NCI-H345 treated with DMSO at 0.1 percent for 48 hours (cell line): Measurements from ENCODE around the gene PRKCA.

Source experiments
- DNase-seq: peaks from one replicate; lab custom pipeline; 2025; ENCODE audit not compliant: unreplicated experiment; lab: John Stamatoyannopoulos, UW

The PRKCA gene

GRCh38 chr17:66784621-66785364 lies 482.4 kb downstream of the PRKCA start:
- no peak for DNase-seq

GRCh38 chr17:66786107-66786506 lies 483.7 kb downstream of the PRKCA start:
- DNase-seq = no peak

GRCh38 chr17:66787914-66788313 lies 485.5 kb downstream of the PRKCA start:
- DNase-seq = no peak

DNA sequence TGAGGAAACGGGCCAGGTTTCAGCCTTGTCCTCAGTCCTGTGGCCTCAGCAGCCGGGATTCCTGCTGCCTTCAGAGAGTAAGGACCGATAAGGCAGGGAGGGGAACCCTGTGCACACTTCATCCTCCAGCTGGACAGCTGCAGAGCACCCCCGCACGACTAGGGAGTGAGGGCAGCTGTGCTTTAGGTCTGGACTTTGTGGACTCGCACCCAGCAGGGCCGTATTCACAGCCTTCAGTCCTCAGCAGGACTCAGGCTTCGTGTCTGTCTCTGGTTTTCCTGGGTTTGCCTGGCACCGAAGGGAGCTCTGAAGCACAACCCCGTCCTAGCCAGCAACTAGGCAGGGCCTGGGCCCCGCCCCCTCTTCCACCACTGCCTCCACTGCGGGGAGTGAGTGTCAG lies 486.7 kb downstream of the PRKCA start:
- no peak for DNase-seq

- DNase-seq = no peak
Observed at GRCh38 chr17:66789961-66790437, 487.6 kb downstream of the PRKCA start.

DNA sequence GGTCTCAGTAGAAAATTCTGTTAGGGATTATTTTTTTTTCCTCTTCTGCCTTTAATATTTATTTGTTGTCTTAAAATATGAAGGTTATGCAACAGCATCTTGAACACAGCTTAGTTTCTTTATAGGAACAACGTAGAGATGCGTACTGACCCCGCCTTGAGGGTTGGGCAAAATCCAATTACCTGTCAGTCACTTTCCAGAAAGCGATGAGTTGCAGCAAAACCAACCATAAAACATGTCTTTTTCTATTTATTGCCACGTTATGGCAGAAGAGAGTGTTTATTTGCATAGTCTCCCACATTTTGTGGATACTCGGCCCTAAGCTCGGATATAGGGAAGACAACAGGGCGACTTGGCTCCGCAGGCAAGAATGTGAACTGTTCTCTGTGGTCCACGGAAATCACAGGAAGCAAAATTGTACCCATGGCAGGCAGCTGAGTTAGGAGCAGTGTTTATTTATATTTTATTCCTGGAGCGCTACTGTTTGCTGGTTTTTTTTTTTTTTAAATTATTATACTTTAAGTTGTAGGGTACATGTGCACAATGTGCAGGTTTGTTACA lies 488.2 kb downstream of the PRKCA start:
- no peak for DNase-seq

DNA sequence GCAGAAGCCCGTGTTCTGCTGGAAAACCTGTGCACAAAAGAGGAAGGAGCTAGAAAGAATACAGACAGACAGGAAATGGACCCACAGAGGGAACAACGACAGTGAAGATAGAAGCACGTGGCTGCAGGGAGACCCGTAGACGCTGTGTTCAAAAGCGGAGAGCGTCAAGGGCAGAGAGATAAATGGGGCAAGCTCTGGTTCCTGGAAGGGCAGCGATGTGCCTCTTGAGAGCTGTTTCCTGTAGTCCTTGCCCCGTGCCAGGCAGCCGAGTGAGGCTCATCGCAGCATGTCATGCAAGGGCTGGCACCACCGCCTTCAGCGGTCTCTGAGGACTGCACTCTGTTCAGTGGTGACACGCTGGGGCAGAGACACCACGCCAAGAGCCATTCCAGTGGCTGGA lies 488.9 kb downstream of the PRKCA start:
- no peak for DNase-seq

DNA sequence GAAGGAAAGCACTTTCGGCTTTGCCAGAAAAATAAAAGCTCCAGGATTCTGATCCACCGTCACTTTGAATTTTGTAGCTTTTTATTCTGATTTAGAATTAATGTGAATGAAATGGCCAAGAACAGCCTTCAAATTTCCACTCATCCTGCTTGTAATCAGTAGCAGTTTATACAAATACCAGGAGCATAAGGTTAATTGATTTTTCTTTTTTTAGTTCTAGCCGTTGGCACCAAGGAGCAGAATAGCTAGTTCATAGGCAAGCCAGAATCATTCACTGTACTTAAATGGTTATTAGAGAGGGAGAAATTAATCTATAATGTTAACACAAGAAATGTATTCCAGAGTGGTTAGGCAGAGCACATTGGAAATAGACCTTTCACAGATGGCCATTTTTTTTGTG lies 491.4 kb downstream of the PRKCA start:
- no peak for DNase-seq

DNA sequence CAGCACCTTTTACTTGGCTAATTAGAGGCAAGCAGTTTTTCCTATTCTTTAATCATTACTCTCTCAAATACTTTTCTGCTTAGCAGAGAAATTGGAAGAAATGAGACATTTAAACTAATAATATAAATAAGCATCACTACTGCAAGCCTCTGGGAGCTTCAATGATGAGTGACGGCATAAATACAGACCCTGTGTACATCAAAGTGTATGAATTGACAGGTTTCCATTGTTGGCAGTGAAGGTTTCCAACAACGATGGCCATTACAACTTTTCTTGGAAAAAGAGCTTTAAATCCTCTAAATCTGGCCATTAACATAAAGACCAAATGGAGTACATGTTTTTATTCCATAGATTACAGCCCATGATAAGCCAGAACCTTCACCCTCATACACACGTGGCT lies 493.1 kb downstream of the PRKCA start:
- no peak for DNase-seq

DNA sequence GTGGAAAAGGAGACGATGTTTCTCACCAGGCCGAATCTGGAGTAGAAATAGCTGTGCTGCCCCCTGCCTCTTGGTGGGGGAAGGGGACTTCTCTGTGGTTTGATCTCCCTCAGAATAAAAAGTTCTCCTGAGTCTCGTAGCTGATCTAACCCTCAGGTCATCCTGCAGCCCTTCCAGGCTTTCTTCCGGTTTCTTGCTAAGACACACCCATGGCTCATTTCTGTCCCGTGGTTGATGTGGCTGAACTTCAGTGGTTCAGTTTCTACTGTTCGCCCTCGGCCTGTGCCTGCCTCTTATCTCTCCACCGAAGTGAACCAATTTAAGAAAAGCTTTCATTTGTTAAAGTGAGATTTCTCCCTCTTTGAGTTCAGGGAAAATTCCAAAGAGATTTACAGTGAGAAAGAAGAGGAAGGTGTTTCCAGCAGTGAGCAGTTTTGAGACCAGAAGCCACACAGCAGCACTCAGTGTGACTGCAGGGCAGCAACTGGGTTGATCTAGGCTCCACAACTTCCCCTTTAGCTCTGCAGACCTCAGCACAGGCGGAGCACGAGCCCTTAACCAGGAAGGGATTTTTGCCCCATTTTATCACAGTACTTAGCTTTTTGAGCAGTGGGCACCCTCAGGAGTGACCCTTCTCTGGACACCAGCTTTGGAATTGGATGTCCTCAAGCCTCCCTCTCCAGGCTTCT lies 497.6 kb downstream of the PRKCA start:
- no peak for DNase-seq

- no peak for DNase-seq
Observed at GRCh38 chr17:66803474-66803951, 501.1 kb downstream of the PRKCA start.

DNA sequence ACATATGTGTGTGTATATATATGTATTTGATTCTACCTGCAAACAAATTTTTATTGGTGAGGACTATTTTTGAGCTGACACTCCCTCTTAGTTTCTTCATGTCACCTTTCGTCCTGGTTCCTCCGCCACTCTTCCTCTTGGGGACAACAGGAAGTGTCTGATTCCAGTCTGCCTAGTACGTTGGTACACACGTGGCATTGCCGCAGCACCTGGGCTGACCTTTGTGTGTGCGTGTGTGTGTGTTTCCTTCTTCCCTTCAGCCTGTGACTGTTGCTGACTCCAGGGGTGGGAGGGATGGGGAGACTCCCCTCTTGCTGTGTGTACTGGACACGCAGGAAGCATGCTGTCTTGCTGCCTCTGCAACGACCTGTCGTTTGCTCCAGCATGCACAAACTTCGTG lies 503.2 kb downstream of the PRKCA start:
- DNase-seq = no peak

DNA sequence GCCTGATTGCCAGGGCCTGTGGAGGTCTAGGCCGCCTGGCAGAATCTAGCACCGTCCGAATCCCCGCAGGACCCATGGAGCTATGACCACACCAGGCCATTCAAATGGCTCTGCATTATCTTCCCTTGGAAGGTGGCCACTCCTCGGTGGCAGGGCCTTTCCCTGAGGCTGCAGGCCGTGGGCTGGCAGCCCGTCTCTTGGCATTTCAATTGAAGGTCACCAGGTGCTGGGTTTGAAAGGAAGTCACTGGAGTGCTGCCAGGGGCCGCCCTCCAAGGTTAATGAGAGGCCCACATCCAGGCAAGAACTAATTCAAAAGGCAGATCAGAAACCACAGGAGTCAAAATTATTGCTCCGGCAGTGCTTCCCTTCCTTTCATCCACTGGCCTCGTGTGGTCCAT lies 504.8 kb downstream of the PRKCA start:
- no peak for DNase-seq

DNA sequence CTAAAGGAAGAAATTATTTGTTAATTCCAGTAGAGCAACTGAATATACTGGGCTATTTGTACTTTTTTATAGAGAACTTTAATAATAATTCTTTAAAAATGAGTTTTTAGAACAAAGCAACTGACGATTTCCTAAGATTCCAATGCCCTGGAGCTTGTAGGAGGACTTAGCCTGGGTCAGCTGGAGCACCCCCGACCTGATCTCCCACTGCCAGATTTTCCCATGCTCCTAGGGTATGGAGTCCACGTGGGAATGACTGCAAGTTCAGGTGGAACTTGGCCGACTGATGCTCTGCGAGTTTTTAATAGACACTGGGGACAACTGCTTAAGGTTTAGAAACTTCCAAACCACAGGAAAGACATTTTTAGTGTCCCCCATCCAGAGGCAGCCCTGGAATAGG lies 507.0 kb downstream of the PRKCA start:
- DNase-seq = no peak

- no peak for DNase-seq
Observed at GRCh38 chr17:66810951-66811682, 508.7 kb downstream of the PRKCA start.

GRCh38 chr17:66811683-66812054 lies 509.3 kb downstream of the PRKCA start:
- no peak for DNase-seq

GRCh38 chr17:66812571-66812970 lies 510.2 kb downstream of the PRKCA start:
- DNase-seq = no peak

DNA sequence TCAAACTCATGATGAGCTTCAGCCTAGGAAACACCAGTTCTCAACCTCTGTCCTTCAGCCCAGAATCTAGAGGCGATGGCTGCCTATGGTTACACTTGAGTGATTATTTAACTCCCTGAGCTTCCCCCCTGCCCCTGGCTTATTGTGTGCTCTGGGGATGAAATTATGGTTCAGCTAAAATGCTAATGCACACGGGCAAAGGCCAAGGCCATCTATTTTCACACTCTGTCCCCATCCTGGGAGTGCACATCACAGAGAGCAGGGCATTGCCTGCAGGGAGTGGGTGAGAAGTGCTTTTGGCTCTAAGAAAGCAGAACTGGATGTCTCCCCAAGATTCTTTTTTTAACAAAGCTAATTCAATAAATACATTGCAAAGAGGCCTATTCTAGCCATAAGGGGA lies 510.9 kb downstream of the PRKCA start:
- no peak for DNase-seq

DNA sequence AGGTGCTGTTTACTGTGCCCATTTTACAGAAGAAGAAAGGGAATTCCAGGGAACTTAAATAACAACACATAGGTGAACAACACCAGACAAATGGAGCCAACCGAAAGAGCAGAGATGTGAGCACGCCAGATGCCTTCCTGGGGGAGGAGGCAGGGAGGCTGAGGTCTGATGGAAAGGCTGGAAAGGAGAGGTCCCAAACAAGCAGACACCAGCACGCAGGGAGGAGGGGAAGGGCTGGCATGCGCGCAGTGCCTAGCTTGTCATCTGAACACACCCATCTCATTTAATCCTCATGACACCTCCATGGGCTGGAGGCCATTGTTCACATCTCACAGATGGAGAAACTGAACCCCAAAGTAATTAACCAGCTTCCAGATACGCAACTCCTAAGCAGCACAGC lies 511.6 kb downstream of the PRKCA start:
- DNase-seq = no peak

DNA sequence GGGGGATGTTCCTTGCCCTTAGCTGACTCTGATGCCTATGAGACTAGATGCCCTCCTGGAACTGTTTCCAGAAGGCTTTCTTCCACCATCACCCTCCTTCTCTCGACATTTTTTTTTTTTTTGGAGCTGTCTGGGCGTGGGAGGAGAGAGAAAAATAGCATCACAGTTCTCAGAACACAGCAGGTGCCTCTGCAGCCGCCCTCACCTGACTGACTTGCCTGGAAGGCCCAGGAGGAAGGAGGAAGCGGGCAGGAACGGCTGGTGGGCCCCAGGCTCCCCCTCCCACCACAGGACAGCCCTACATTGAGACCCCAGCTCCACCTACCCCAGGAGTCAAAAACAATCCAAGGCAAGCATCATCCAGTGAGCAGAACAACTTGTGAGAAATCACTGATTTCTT lies 512.2 kb downstream of the PRKCA start:
- DNase-seq = no peak

DNA sequence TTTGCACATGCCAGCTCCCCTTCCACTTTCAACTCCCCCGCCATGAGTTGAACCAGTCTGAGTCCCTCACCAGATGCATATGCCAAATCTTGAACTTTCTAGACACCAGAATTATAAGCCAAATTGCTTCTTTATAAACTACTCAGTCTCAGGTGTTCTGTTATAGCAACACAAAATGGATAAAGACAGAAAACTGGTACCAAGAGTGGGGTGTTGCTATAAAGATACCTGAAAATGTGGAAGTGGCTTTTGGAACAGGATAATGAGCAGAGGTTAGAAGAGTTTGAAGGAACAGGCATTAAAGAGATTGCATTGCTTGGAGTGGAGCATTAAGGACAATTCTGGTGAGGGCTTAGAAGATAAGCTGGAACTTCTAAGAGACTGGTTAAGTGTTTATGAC lies 515.3 kb downstream of the PRKCA start:
- DNase-seq = no peak

GRCh38 chr17:66819466-66819865 lies 517.1 kb downstream of the PRKCA start:
- DNase-seq = no peak
